Endodermal cell (in vitro differentiated cells): ENCODE results near the gene TNFAIP3. TPM values are rescaled to one million over a fixed set of nuclear protein-coding genes. Genes with fewer than 3 reads are reported as not detected.

Source experiments
- DNase-seq: peaks from one replicate; pipeline ENCODE4 v3.0.0-alpha.2; 2017
- H3K27ac ChIP-seq: 2 replicates; pipeline ENCODE4 v1.5.1; 2013; ENCODE audit warnings: mild to moderate bottlenecking, low read depth, low read length, moderate library complexity
- H3K27me3 ChIP-seq: 2 replicates; pipeline ENCODE4 v1.6.1; 2013; ENCODE audit warnings: mild to moderate bottlenecking, low read length, moderate library complexity; ENCODE audit not compliant: insufficient read depth, control insufficient read depth, poor library complexity, severe bottlenecking
- H3K36me3 ChIP-seq: 2 replicates; pipeline ENCODE4 v1.7.0; 2013; ENCODE audit warnings: mild to moderate bottlenecking, low read length, moderate library complexity; ENCODE audit not compliant: control insufficient read depth, insufficient read depth
- H3K4me1 ChIP-seq: one replicate; pipeline ENCODE4 v1.7.0; 2013; ENCODE audit warnings: low read length; ENCODE audit not compliant: control insufficient read depth, insufficient read depth
- H3K4me3 ChIP-seq: 2 replicates; pipeline ENCODE4 v1.5.1; 2013; ENCODE audit warnings: mild to moderate bottlenecking, low read length, moderate library complexity
- H3K9ac ChIP-seq: 2 replicates; pipeline ENCODE4 v1.6.1; 2013; ENCODE audit warnings: mild to moderate bottlenecking, low read length, moderate library complexity; ENCODE audit not compliant: poor library complexity, severe bottlenecking; ENCODE audit errors: extremely low read depth
- H3K9me3 ChIP-seq: 2 replicates; pipeline ENCODE4 v1.6.1; 2013; ENCODE audit warnings: mild to moderate bottlenecking, low read length, moderate library complexity; ENCODE audit not compliant: control insufficient read depth
- H3K27ac Mint-ChIP-seq: 2 replicates; pipeline ENCODE4 v1.8.0; 2020; ENCODE audit warnings: mixed read lengths
- H3K27me3 Mint-ChIP-seq: 2 replicates; pipeline ENCODE4 v1.8.0; 2021; ENCODE audit warnings: mild to moderate bottlenecking, mixed read lengths; ENCODE audit not compliant: insufficient read depth
- H3K36me3 Mint-ChIP-seq: 2 replicates; pipeline ENCODE4 v1.8.0; 2020; ENCODE audit warnings: low read depth, mixed read lengths
- H3K4me1 Mint-ChIP-seq: 2 replicates; pipeline ENCODE4 v1.8.0; 2020; ENCODE audit warnings: mixed read lengths
- H3K4me3 Mint-ChIP-seq: 2 replicates; pipeline ENCODE4 v1.8.0; 2020; ENCODE audit warnings: mild to moderate bottlenecking, moderate library complexity, mixed read lengths
- H3K9me3 Mint-ChIP-seq: 2 replicates; pipeline ENCODE4 v1.8.0; 2020; ENCODE audit warnings: mild to moderate bottlenecking, mixed read lengths
- WGBS, 2 experiments: methylation state at CpG; one replicate each; pipeline versions ENCODE4 v1.1.5 to v1.1.7; 2013; ENCODE audit warnings: missing lambda C conversion rate in 2 of 2, mixed read lengths in 1 of 2; ENCODE audit not compliant: insufficient coverage in 1 of 2, insufficient read length in 1 of 2; 5-methylcytosine and 5-hydroxymethylcytosine counted together
- total RNA-seq, 2 donors: library from RNA; stranded (reverse); fragmentation: NEBNext Ultra II Directional in 1 of 2; extraction: Animal tissue kit (Norgen Biotek cat#: 25700) in 1 of 2; gene quantifications; 2 replicates in 1 of 2; 3 replicates in 1 of 2; pipeline ENCODE4 v1.2.1, GENCODE V29; 2021
- TF ChIP-seq, protein P1 (sequence below): fragments of 200-600 bp; sonication (generic); conservative IDR thresholded peaks from 2 replicates; pipeline ENCODE4 v1.5.0; 2021; ENCODE audit warnings: antibody characterized with exemption, mild to moderate bottlenecking

The TNFAIP3 gene
- total RNA-seq, 2 donors from 2014 or later = 4.4 to 12.3 TPM

DNA sequence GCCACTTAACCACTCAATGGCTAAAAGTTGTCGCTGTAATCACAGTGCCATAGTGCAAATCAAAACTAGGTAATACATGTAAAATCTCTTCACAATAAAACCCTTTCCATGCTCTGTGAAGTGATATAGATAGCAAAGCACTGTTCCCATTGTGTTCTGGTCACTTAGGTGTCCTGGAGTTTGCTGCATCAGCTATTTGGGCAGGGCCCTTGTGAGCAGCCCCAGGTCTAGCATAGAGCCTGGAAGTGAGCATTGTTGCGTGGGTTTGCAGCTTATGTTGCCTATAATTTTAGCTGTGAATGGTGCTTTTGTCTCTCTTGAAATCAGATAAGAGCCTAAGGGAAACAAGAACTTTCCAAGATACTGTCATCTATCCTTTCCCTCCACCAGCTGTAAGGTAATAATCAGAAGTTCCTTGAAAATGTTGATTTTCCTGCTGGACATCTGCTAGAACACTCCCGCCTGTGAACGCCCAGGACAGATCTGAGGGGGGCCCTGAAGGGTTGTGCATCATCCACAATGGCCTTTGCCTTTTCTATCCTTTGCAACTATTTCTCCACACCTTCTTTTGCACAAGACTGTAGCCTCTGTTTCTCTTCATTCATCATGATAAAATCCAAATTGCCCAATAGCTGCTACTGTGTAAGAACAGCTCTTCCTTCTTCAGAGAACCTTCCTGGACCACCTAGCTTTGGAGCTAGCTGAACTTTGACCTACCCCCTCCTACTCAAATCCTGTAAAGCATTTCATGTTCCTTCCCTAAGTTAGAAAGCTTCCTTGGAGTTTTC lies 57.0 kb downstream of the TNFAIP3 start:
- H3K36me3 Mint-ChIP-seq = no peaks in the 10 kb centered on the region
- H3K27me3 ChIP-seq = no peaks in the 10 kb centered on the region
- H3K4me1 Mint-ChIP-seq = peaks cover 25% of the 10 kb centered on the region
- H3K27ac ChIP-seq = no peak overlapping the region
- H3K27ac Mint-ChIP-seq = no peak overlapping the region
- no peaks in the 10 kb centered on the region for H3K9me3 ChIP-seq
- 72 to 95% methylated on average over 2 to 4 of the region's 4 CpGs for WGBS, 2 experiments
- H3K9ac ChIP-seq = no peak overlapping the region
- TF ChIP-seq, protein P1, sequence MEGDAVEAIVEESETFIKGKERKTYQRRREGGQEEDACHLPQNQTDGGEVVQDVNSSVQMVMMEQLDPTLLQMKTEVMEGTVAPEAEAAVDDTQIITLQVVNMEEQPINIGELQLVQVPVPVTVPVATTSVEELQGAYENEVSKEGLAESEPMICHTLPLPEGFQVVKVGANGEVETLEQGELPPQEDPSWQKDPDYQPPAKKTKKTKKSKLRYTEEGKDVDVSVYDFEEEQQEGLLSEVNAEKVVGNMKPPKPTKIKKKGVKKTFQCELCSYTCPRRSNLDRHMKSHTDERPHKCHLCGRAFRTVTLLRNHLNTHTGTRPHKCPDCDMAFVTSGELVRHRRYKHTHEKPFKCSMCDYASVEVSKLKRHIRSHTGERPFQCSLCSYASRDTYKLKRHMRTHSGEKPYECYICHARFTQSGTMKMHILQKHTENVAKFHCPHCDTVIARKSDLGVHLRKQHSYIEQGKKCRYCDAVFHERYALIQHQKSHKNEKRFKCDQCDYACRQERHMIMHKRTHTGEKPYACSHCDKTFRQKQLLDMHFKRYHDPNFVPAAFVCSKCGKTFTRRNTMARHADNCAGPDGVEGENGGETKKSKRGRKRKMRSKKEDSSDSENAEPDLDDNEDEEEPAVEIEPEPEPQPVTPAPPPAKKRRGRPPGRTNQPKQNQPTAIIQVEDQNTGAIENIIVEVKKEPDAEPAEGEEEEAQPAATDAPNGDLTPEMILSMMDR = no peak
- peaks cover 4% of the 10 kb centered on the region for H3K27me3 Mint-ChIP-seq
- no peaks in the 10 kb centered on the region for H3K36me3 ChIP-seq
- no peak overlapping the region for H3K4me3 Mint-ChIP-seq
- no peaks in the 10 kb centered on the region for H3K4me1 ChIP-seq
- H3K4me3 ChIP-seq = no peak overlapping the region
- no peaks in the 10 kb centered on the region for H3K9me3 Mint-ChIP-seq
- DNase-seq = no peak

DNA sequence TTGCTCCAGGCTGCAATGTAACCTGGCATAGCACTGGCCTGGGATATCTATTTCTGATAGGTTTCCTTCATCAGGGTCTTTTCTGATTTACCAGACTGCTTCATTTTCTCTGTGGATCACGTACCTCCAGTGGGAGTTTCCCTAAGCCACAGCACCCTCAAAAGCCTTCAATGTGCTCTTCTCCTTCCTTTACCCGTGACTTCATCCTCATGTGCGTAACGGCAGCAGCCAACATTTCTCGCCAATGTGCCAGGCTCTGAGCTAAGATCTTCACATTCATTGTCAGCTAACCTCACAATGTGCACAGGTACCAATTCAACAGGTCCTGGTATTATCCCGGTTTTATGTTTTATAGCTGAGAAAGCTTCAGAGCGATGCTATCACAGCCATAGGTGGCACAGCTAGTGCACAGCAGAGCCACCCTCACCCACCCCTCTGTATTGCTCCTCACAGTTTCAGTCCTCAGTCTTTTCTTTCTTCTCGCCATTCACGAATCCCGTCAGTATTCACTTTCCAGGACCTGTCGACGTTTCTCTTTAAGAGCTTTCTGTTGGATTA lies 58.2 kb downstream of the TNFAIP3 start:
- DNase-seq = no peak
- Mint-ChIP-seq H3K4me1 (peaks cover 25% of the 10 kb centered on the region), H3K9me3 (no peaks in the 10 kb centered on the region), H3K36me3 (no peaks in the 10 kb centered on the region), H3K27me3 (peaks cover 4% of the 10 kb centered on the region), H3K27ac (no peak overlapping the region), H3K4me3 (no peak overlapping the region)
- H3K9ac ChIP-seq = no peak overlapping the region
- no peaks in the 10 kb centered on the region for H3K4me1 ChIP-seq
- no peaks in the 10 kb centered on the region for H3K27me3 ChIP-seq
- TF ChIP-seq, protein P1 = no peak
- no peaks in the 10 kb centered on the region for H3K9me3 ChIP-seq
- no peaks in the 10 kb centered on the region for H3K36me3 ChIP-seq
- 90 to 91% methylated on average over 11 to 12 of the region's 12 CpGs for WGBS, 2 experiments
- H3K27ac ChIP-seq = no peak overlapping the region
- H3K4me3 ChIP-seq = no peak overlapping the region

DNA sequence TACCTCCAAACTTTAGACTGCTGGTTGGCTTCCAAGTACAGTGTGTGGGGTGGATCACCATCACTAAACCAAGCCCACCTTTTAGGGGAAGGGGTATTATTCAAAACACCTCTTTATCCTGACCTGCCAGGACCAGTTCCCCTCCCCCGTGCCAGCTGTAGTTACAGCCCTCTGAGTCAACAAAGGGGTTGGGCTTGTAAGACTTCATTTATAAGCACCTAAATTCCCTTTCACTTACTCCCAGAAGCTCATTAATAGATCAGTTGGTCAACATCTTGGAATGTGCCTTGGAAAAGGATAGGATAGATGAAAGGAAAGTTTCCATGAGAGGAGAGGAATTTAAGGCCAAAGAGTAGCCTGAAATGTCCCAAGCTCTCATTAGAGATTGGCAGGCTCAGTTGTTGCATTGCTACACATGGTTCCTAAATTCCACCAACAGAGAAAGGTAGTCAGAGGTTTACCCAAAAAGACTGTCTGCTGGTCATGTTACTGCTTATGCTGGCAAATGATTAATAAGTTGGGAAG lies 59.2 kb downstream of the TNFAIP3 start:
- peak; percentile 74 for DNase-seq
- no peak overlapping the region for H3K9ac ChIP-seq
- no peaks in the 10 kb centered on the region for H3K4me1 ChIP-seq
- peaks cover 4% of the 10 kb centered on the region for H3K27me3 Mint-ChIP-seq
- no peaks in the 10 kb centered on the region for H3K36me3 Mint-ChIP-seq
- H3K27ac ChIP-seq = no peak overlapping the region
- H3K4me3 ChIP-seq = no peak overlapping the region
- no peaks in the 10 kb centered on the region for H3K9me3 Mint-ChIP-seq
- WGBS, 2 experiments = 44% methylated on average over 1 of the region's 1 CpG; no CpG with 5 or more reads in 1 of the 2 experiments
- H3K9me3 ChIP-seq = no peaks in the 10 kb centered on the region
- TF ChIP-seq, protein P1 = no peak
- peaks cover 25% of the 10 kb centered on the region for H3K4me1 Mint-ChIP-seq
- no peak overlapping the region for H3K27ac Mint-ChIP-seq
- H3K4me3 Mint-ChIP-seq = no peak overlapping the region
- no peaks in the 10 kb centered on the region for H3K27me3 ChIP-seq
- H3K36me3 ChIP-seq = no peaks in the 10 kb centered on the region
